ENCODE results near the gene RBBP8NL. TPM values are rescaled to one million over a fixed set of nuclear protein-coding genes. Genes with fewer than 3 reads are reported as not detected.

Gene RBBP8NL
- total and polyA plus RNA-seq, 9 of the 15 experiments (the other 6 are each of a cell fraction or from before 2014, with no cell fraction given) = not detected

GRCh38 chr20:62470001-62470400, 42.7 kb upstream of the RBBP8NL start:
- POLR2A ChIA-PET = no interaction called here
- no peak overlapping the region for H2AFZ ChIP-seq (ENCODE audit: low read depth, low read length)
- no peak for TF ChIP-seq ELF1 (tag; IDR thresholded peaks at IDR 0.05)
- no peak for TF ChIP-seq BRF2 (IDR thresholded peaks at IDR 0.05; ENCODE audit: borderline replicate concordance, insufficient read depth, insufficient read length)
- no peak for TF ChIP-seq CHD1 (IDR thresholded peaks at IDR 0.05; ENCODE audit: low read length)
- no peak for TF ChIP-seq JUN (IDR thresholded peaks at IDR 0.05; ENCODE audit: borderline replicate concordance, low read depth, low read length)
- TF ChIP-seq JUN (CRISPR knock-in tag; IDR thresholded peaks at IDR 0.05; ENCODE audit: borderline replicate concordance) = no peak
- no peak for TF ChIP-seq ELK3 (CRISPR knock-in tag; IDR thresholded peaks at IDR 0.05)
- no peak for TF ChIP-seq CEBPB (tag; IDR thresholded peaks at IDR 0.05)
- no peak for TF ChIP-seq CBX8 (IDR thresholded peaks at IDR 0.05; ENCODE audit: borderline replicate concordance, extremely low read depth, low read depth, low read length, poor library complexity, severe bottlenecking)
- TF ChIP-seq IRF1 (CRISPR knock-in tag; IDR thresholded peaks at IDR 0.05; ENCODE audit: borderline replicate concordance) = no peak
- TF ChIP-seq SAFB (IDR thresholded peaks at IDR 0.05; ENCODE audit: borderline replicate concordance, low read depth, low read length) = no peak
- TF ChIP-seq ZNF146 (CRISPR knock-in tag; IDR thresholded peaks at IDR 0.05; ENCODE audit: unreplicated experiment) = no peak
- TF ChIP-seq SREBF2 (CRISPR knock-in tag; IDR thresholded peaks at IDR 0.05) = no peak
- TF ChIP-seq SRSF7 (optimal IDR thresholded peaks at IDR 0.05; ENCODE audit: low read depth, low read length) = no peak
- TF ChIP-seq FOXM1 (IDR thresholded peaks at IDR 0.05; ENCODE audit: low read depth) = no peak
- TF ChIP-seq FOXM1 (CRISPR knock-in tag; IDR thresholded peaks at IDR 0.05; ENCODE audit: low read depth) = no peak
- no peak for TF ChIP-seq HES1 (IDR thresholded peaks at IDR 0.05; ENCODE audit: low read depth)
- no peak overlapping the region for H3K4me3 ChIP-seq
- BruUV-seq (replicated peaks) = no TSS peak
- H3K4me1 ChIP-seq (replicated peaks in 1 of 2; ENCODE audit: control insufficient read depth in 2 of 2, insufficient read depth in 2 of 2, low read length in 2 of 2) = peaks cover 0 to 65% of the 10 kb centered on the region in 2 experiments; a peak in 2 of 5 replicates
- peaks cover 8 to 51% of the 10 kb centered on the region in 2 experiments; a peak in 4 of 5 replicates for H3K27me3 ChIP-seq (ENCODE audit: control insufficient read depth in 2 of 2, insufficient read depth in 2 of 2, low read length in 2 of 2)
- in situ Hi-C loops (cut with MboI) (no loop called here), intact Hi-C loops (cut with micrococcal nuclease) (no loop called here)
- H3K9ac ChIP-seq (ENCODE audit: insufficient read depth in 1 of 2, low read depth in 2 of 2, low read length in 2 of 2) = no peak overlapping the region
- CTCF ChIA-PET (ENCODE audit: low intra/inter-chr PET ratio) = no interaction called here
- ATAC-seq (no peak), FAIRE-seq (no peak), DNase-seq (ENCODE audit: extremely low read depth in 1 of 4, low spot score in 3 of 4) (no peak)
- no peak overlapping the region for H3K4me2 ChIP-seq (ENCODE audit: insufficient read depth, low read length)
- no peaks in the 10 kb centered on the region; the same call in 1 of the 2 replicates for H4K20me1 ChIP-seq (replicated peaks; ENCODE audit: control insufficient read depth, insufficient read depth, low read length)
- H3K27ac ChIP-seq (ENCODE audit: extremely low read depth, low read depth, low read length) = no peak overlapping the region
- no peaks in the 10 kb centered on the region for H3K36me3 ChIP-seq (ENCODE audit: control insufficient read depth, insufficient read depth, low read length)
- 21% methylated on average over 15 of the region's 18 CpGs for WGBS (ENCODE audit: insufficient coverage, low coverage, missing lambda C conversion rate)
- H3K9me3 ChIP-seq (replicated peaks; ENCODE audit: control insufficient read depth, insufficient read depth, low read depth, low read length) = no peaks in the 10 kb centered on the region
- H3K79me2 ChIP-seq (ENCODE audit: control insufficient read depth, insufficient read depth, low read length) = no peaks in the 10 kb centered on the region
- H3K9me1 ChIP-seq (ENCODE audit: control insufficient read depth, insufficient read depth, low read length) = no peaks in the 10 kb centered on the region

All from K562 (cell line).